ENCODE measurements around the gene MEX3A.
"Not testable (repeated sequence)": the region's sequence is repeated elsewhere in the genome, so short reads cannot be mapped to it uniquely, and the experiment has no call there.

DNA sequence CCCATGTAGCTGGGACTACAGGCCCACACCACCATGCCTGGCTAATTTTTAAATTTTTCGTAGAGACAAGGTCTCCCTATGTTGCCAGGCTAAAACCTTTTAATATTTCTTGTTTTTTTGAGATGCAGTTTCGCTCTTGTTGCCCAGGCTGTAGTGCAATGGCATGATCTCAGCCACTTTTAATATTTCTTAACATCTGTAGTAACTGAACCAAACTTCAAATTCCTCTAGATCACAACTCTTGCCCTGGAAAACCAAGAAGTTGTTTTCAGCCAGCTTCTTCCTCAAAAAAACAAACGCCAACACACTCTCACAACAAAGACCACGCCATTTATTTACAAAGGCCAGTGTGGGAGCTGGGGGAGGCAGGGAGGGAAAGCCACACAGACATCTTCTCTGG lies 47.3 kb downstream of the MEX3A start:
- TF ChIP-seq POLR2A (IDR thresholded peaks at IDR 0.05) = not testable (repeated sequence)
- TF ChIP-seq, protein P1, sequence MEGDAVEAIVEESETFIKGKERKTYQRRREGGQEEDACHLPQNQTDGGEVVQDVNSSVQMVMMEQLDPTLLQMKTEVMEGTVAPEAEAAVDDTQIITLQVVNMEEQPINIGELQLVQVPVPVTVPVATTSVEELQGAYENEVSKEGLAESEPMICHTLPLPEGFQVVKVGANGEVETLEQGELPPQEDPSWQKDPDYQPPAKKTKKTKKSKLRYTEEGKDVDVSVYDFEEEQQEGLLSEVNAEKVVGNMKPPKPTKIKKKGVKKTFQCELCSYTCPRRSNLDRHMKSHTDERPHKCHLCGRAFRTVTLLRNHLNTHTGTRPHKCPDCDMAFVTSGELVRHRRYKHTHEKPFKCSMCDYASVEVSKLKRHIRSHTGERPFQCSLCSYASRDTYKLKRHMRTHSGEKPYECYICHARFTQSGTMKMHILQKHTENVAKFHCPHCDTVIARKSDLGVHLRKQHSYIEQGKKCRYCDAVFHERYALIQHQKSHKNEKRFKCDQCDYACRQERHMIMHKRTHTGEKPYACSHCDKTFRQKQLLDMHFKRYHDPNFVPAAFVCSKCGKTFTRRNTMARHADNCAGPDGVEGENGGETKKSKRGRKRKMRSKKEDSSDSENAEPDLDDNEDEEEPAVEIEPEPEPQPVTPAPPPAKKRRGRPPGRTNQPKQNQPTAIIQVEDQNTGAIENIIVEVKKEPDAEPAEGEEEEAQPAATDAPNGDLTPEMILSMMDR (IDR thresholded peaks at IDR 0.05) = not testable (repeated sequence)

All from ovary (tissue), 3 donors.